Limb (tissue), 2 donors: Measurements from ENCODE around the gene TBL1Y.
"Not testable (repeated sequence)": the region's sequence is repeated elsewhere in the genome, so short reads cannot be mapped to it uniquely, and the experiment has no call there.

Source experiments
- DNase-seq, 2 donors: peaks; one replicate each; pipeline ENCODE4 v3.0.0-alpha.2; 2016; ENCODE audit errors: extremely low spot score in 2 of 2

Gene TBL1Y

GRCh38 chrY:6972271-6972887 lies 61.9 kb downstream of the TBL1Y start:
- DNase-seq: no peak

- DNase-seq: no peak
Observed at GRCh38 chrY:6974971-6975370, 64.5 kb downstream of the TBL1Y start.

GRCh38 chrY:6977783-6978182 lies 67.3 kb downstream of the TBL1Y start:
- DNase-seq: no peak

- DNase-seq: no peak
Observed at GRCh38 chrY:6983221-6983620, 72.7 kb downstream of the TBL1Y start.

GRCh38 chrY:6987811-6988210 lies 77.3 kb downstream of the TBL1Y start:
- DNase-seq: no peak

GRCh38 chrY:6989886-6990620 lies 79.6 kb downstream of the TBL1Y start:
- DNase-seq: no peak

- no peak for DNase-seq
Observed at GRCh38 chrY:6992041-6992440, 81.5 kb downstream of the TBL1Y start.

- no peak for DNase-seq
Observed at GRCh38 chrY:6995987-6996386, 85.5 kb downstream of the TBL1Y start.

GRCh38 chrY:6997503-6998066 lies 87.1 kb downstream of the TBL1Y start:
- no peak for DNase-seq

- no peak for DNase-seq
Observed at GRCh38 chrY:6999905-7000304, 89.4 kb downstream of the TBL1Y start.

GRCh38 chrY:7002581-7002980 lies 92.1 kb downstream of the TBL1Y start:
- no peak for DNase-seq

GRCh38 chrY:7007911-7008310 lies 97.4 kb downstream of the TBL1Y start:
- DNase-seq: no peak

GRCh38 chrY:7008578-7009355 lies 98.3 kb downstream of the TBL1Y start:
- DNase-seq: no peak

- no peak for DNase-seq
Observed at GRCh38 chrY:7013051-7013450, 102.6 kb downstream of the TBL1Y start.

- DNase-seq: no peak
Observed at GRCh38 chrY:7016521-7016920, 106.0 kb downstream of the TBL1Y start.

- DNase-seq: no peak
Observed at GRCh38 chrY:7017244-7018080, 107.0 kb downstream of the TBL1Y start.

- no peak for DNase-seq
Observed at GRCh38 chrY:7039037-7039436, 128.5 kb downstream of the TBL1Y start.

GRCh38 chrY:7040662-7041061 lies 130.2 kb downstream of the TBL1Y start:
- no peak for DNase-seq

- no peak for DNase-seq
Observed at GRCh38 chrY:7041983-7042382, 131.5 kb downstream of the TBL1Y start.

GRCh38 chrY:7052461-7052860 lies 142.0 kb downstream of the TBL1Y start:
- DNase-seq: not testable (repeated sequence)

GRCh38 chrY:7056886-7057285 lies 146.4 kb downstream of the TBL1Y start:
- no peak for DNase-seq
